CD4-positive, alpha-beta T cell treated with Interleukin-15 for 1 hour (primary cell): ENCODE data around the gene SPATA31A1.
"Not testable (repeated sequence)": the region's sequence is repeated elsewhere in the genome, so short reads cannot be mapped to it uniquely, and the experiment has no call there.

Source experiments
- DNase-seq: peaks from one replicate; pipeline ENCODE4 v3.0.0-alpha.2; 2020

Gene SPATA31A1

GRCh38 chr9:39355369-39355768 lies at the start of gene SPATA31A1:
Gene SPATA31A1 (plus strand): TSS chr9:39355669. CDS start chr9:39355731, 62 bp downstream.
- DNase-seq = not testable (repeated sequence)

- not testable (repeated sequence) for DNase-seq
Observed at GRCh38 chr9:39407261-39408204, 52.1 kb downstream of the SPATA31A1 start.

GRCh38 chr9:39411254-39411940 lies 55.9 kb downstream of the SPATA31A1 start:
- DNase-seq = not testable (repeated sequence)
